HEK293T (cell line): ENCODE results near the gene CALML3.

Experiments used
- BHLHE40 ChIP-seq: fragments of 450-650 bp; IDR thresholded peaks from 2 replicates; pipeline ENCODE4 v1.6.1; 2016; ENCODE audit warnings: mild to moderate bottlenecking, moderate library complexity, borderline replicate concordance
- CTBP1 ChIP-seq: fragments of 450-650 bp; IDR thresholded peaks from 2 replicates; pipeline ENCODE4 v1.6.1; 2016; ENCODE audit warnings: borderline replicate concordance
- ELF4 ChIP-seq: fragments of 450-650 bp; IDR thresholded peaks from 2 replicates; pipeline ENCODE4 v1.6.1; 2017; ENCODE audit warnings: antibody characterized with exemption
- FOXA1 ChIP-seq: fragments of 450-650 bp; IDR thresholded peaks from 2 replicates; pipeline ENCODE4 v1.6.1; 2016; ENCODE audit warnings: mild to moderate bottlenecking
- FOXM1 ChIP-seq: fragments of 450-650 bp; IDR thresholded peaks from 2 replicates; pipeline ENCODE4 v1.6.1; 2017; ENCODE audit warnings: mild to moderate bottlenecking, borderline replicate concordance
- HDGF ChIP-seq: fragments of 450-650 bp; IDR thresholded peaks from 2 replicates; pipeline ENCODE4 v1.6.1; 2017; ENCODE audit warnings: antibody characterized with exemption, borderline replicate concordance
- L3MBTL2 ChIP-seq: fragments of 450-650 bp; conservative IDR thresholded peaks from 2 replicates; pipeline ENCODE4 v1.6.1; 2016; ENCODE audit warnings: mild to moderate bottlenecking
- LEF1 ChIP-seq: fragments of 450-650 bp; IDR thresholded peaks from 2 replicates; pipeline ENCODE4 v1.6.1; 2017; ENCODE audit warnings: mild to moderate bottlenecking, borderline replicate concordance
- NFRKB ChIP-seq: fragments of 450-650 bp; IDR thresholded peaks from 2 replicates; pipeline ENCODE4 v1.6.1; 2016; ENCODE audit warnings: mild to moderate bottlenecking, moderate library complexity
- SP1 ChIP-seq: fragments of 450-650 bp; IDR thresholded peaks from 2 replicates; pipeline ENCODE4 v1.6.1; 2017
- SUZ12 ChIP-seq: fragments of 450-650 bp; IDR thresholded peaks from 2 replicates; pipeline ENCODE4 v1.6.1; 2016; ENCODE audit warnings: mild to moderate bottlenecking
- TARDBP ChIP-seq: fragments of 450-650 bp; IDR thresholded peaks from 2 replicates; pipeline ENCODE4 v1.6.1; 2016
- ZNF384 ChIP-seq: fragments of 450-650 bp; IDR thresholded peaks from 2 replicates; pipeline ENCODE4 v1.6.1; 2016
- TF ChIP-seq, protein P1 (sequence below): fragments of 450-650 bp; IDR thresholded peaks from 2 replicates; pipeline ENCODE4 v1.6.1; 2016

DNA sequence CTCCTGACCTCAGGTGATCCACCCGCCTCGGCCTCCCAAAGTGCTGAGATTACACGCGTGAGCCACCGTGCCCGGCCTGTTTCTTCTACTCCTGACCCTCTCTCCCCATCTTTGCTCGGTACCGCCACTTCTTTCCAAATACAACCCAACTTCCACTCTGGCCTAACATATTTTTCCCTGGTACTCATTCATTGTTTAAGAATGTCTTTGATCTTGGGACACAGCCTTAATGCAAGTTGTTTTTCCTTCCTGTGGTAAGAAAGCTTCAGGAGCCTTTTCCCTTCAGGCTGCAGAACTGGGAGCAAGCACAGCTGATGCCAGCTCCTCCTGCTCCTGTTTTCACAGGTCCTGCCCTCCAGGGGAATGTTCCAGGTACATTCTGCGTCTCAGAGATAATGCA is 13.7 kb downstream of the CALML3 start:
- TF ChIP-seq TARDBP, result no peak
- no peak for TF ChIP-seq NFRKB
- TF ChIP-seq HDGF, result no peak
- no peak for TF ChIP-seq CTBP1
- TF ChIP-seq SP1, result no peak
- no peak for TF ChIP-seq SUZ12
- no peak for TF ChIP-seq BHLHE40
- no peak for TF ChIP-seq LEF1
- no peak for TF ChIP-seq ZNF384
- TF ChIP-seq, protein P1, sequence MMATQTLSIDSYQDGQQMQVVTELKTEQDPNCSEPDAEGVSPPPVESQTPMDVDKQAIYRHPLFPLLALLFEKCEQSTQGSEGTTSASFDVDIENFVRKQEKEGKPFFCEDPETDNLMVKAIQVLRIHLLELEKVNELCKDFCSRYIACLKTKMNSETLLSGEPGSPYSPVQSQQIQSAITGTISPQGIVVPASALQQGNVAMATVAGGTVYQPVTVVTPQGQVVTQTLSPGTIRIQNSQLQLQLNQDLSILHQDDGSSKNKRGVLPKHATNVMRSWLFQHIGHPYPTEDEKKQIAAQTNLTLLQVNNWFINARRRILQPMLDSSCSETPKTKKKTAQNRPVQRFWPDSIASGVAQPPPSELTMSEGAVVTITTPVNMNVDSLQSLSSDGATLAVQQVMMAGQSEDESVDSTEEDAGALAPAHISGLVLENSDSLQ, result no peak
- TF ChIP-seq FOXA1, result no peak
- no peak for TF ChIP-seq FOXM1
- no peak for TF ChIP-seq ELF4
- no peak for TF ChIP-seq L3MBTL2
